HG03135 (cell line): ENCODE data around the gene GNL1.

Source experiments
- ATAC-seq: cut with Tn5 transposase; IDR thresholded peaks from one replicate; pipeline ENCODE4 v1.9.1; 2021; ENCODE audit warnings: mild to moderate bottlenecking, moderate library complexity; ENCODE audit not compliant: unreplicated experiment

GNL1 gene

GRCh38 chr6:30556066-30556905, at the start of gene GNL1:
TSS of gene GNL1 (minus strand) at chr6:30556489. CDS start at chr6:30556203, 286 bp downstream.
- peak; percentile 83 for ATAC-seq

- ATAC-seq = no peak
Observed at GRCh38 chr6:30603961-30604360, 47.7 kb upstream of the GNL1 start.

- no peak for ATAC-seq
Observed at GRCh38 chr6:30601815-30602641, 45.7 kb upstream of the GNL1 start.

GRCh38 chr6:30601436-30601814, 45.1 kb upstream of the GNL1 start:
- ATAC-seq = no peak

GRCh38 chr6:30600451-30600961, 44.2 kb upstream of the GNL1 start:
- no peak for ATAC-seq

- ATAC-seq = no peak
Observed at GRCh38 chr6:30599625-30600324, 43.5 kb upstream of the GNL1 start.

GRCh38 chr6:30598912-30599624, 42.8 kb upstream of the GNL1 start:
- no peak for ATAC-seq

GRCh38 chr6:30597315-30598144, 41.2 kb upstream of the GNL1 start:
- peak; percentile 61 for ATAC-seq

- no peak for ATAC-seq
Observed at GRCh38 chr6:30592287-30592686, 36.0 kb upstream of the GNL1 start.

GRCh38 chr6:30591008-30591407, 34.7 kb upstream of the GNL1 start:
- ATAC-seq = no peak

- ATAC-seq = no peak
Observed at GRCh38 chr6:30590509-30590908, 34.2 kb upstream of the GNL1 start.

GRCh38 chr6:30589754-30590358, 33.6 kb upstream of the GNL1 start:
- ATAC-seq = no peak

- no peak for ATAC-seq
Observed at GRCh38 chr6:30583921-30584320, 27.6 kb upstream of the GNL1 start.

- no peak for ATAC-seq
Observed at GRCh38 chr6:30578051-30578450, 21.8 kb upstream of the GNL1 start.

- ATAC-seq = no peak
Observed at GRCh38 chr6:30573113-30573512, 16.8 kb upstream of the GNL1 start.

GRCh38 chr6:30572148-30572547, 15.9 kb upstream of the GNL1 start:
- no peak for ATAC-seq

- peak; percentile 3 for ATAC-seq
Observed at GRCh38 chr6:30571762-30572082, 15.4 kb upstream of the GNL1 start.

GRCh38 chr6:30571075-30571761, 14.9 kb upstream of the GNL1 start, which contains the start of gene ABCF1:
TSS of gene ABCF1 (plus strand) at chr6:30571442. CDS start at chr6:30571488, 46 bp downstream.
- ATAC-seq = peak; percentile 94

GRCh38 chr6:30570740-30571074, 14.4 kb upstream of the GNL1 start:
- ATAC-seq = peak; percentile 15
